Measurements from ENCODE around the gene GFM1. TPM values are rescaled to one million over a fixed set of nuclear protein-coding genes. Genes with fewer than 3 reads are reported as not detected.

GFM1 gene
- total and polyA plus RNA-seq, 2 experiments from 2014 or later, result 24.5 to 59.9 TPM

GRCh38 chr3:158725348-158726011 is 81.2 kb downstream of the GFM1 start (continued):
- no peak for TF ChIP-seq ZNF462 (CRISPR knock-in tag; IDR thresholded peaks at IDR 0.05)

- Mint-ChIP-seq H3K27me3 (ENCODE audit: insufficient read depth, low read depth, poor library complexity) (peaks cover 6% of the 10 kb centered on the region), H3K27ac (no peak overlapping the region), H3K4me3 (no peak overlapping the region)
- no peak for TF ChIP-seq ZNF462 (CRISPR knock-in tag; IDR thresholded peaks at IDR 0.05)
- no peak for TF ChIP-seq EZH2 (IDR thresholded peaks at IDR 0.05; ENCODE audit: low read depth, unreplicated experiment)
- no peak for TF ChIP-seq ZNF114 (CRISPR knock-in tag; IDR thresholded peaks at IDR 0.05)
- TF ChIP-seq CTCF (conservative IDR thresholded peaks at IDR 0.05; ENCODE audit: low read depth in 2 of 2), result peak; percentile 74 to 85
Measured at GRCh38 chr3:158727206-158728060, 83.1 kb downstream of the GFM1 start.

More at GRCh38 chr3:158727206-158728060, 83.1 kb downstream of the GFM1 start:
- H4K20me1 ChIP-seq (replicated peaks; ENCODE audit: insufficient read depth), result no peaks in the 10 kb centered on the region
- no peaks in the 10 kb centered on the region for H3F3A ChIP-seq (replicated peaks; ENCODE audit: low read depth)
- H3K36me3 ChIP-seq (ENCODE audit: insufficient read depth), result no peaks in the 10 kb centered on the region
- no peak overlapping the region for H3K27ac ChIP-seq (ENCODE audit: low read depth)
- H3K4me3 ChIP-seq, result no peak overlapping the region
- Mint-ChIP-seq H3K36me3 (ENCODE audit: low read depth) (peaks cover 4% of the 10 kb centered on the region; the same call in 2 of the 3 replicates), H3K4me1 (peaks cover 16% of the 10 kb centered on the region), H3K9me3 (no peaks in the 10 kb centered on the region)
- DNase-seq (ENCODE audit: low spot score), result peak; percentile 86
- H3K4me2 ChIP-seq, result no peak overlapping the region
- H3K79me2 ChIP-seq (replicated peaks; ENCODE audit: insufficient read depth), result no peaks in the 10 kb centered on the region
- H2AFZ ChIP-seq, result no peak overlapping the region
- peaks cover 17% of the 10 kb centered on the region for H3K27me3 ChIP-seq (ENCODE audit: insufficient read depth)
- H3K4me1 ChIP-seq (ENCODE audit: insufficient read depth), result peaks cover 12% of the 10 kb centered on the region; the same call in 1 of the 2 replicates
- ATAC-seq, result peak; percentile 5; the same call in 2 of the 3 replicates
- no peaks in the 10 kb centered on the region for H3K9me2 ChIP-seq (ENCODE audit: insufficient read depth)
